Esophagus squamous epithelium (tissue), 5 donors: ENCODE results near the gene SETD1B. TPM values are rescaled to one million over a fixed set of nuclear protein-coding genes. Genes with fewer than 3 reads are reported as not detected.
A peak's percentile ranks its signal among the peaks of the same experiment; 100 is the strongest.
"Not testable (repeated sequence)": the region's sequence is repeated elsewhere in the genome, so short reads cannot be mapped to it uniquely, and the experiment has no call there.

ENCODE experiments used
- DNase-seq: peaks from one replicate; lab custom pipeline; 2025; lab: John Stamatoyannopoulos, UW
- H3K27ac ChIP-seq, 4 donors: fragments of 200-600 bp; sonication (generic); one replicate each; pipeline ENCODE4 v1.5.1; 2016 to 2019; ENCODE audit warnings: mild to moderate bottlenecking in 1 of 4
- H3K27me3 ChIP-seq, 4 donors: fragments of 200-600 bp; sonication (generic); 1 replicate in 3 of 4; 2 replicates in 1 of 4; pipeline versions ENCODE4 v1.5.1 to v1.6.0; 2017 to 2021; ENCODE audit warnings: antibody characterized with exemption in 1 of 4
- H3K36me3 ChIP-seq, 3 donors: fragments of 200-600 bp; sonication (generic); one replicate each; pipeline ENCODE4 v1.5.1; 2016 to 2019
- H3K4me1 ChIP-seq, 3 donors: fragments of 200-600 bp; sonication (generic); one replicate each; pipeline ENCODE4 v1.5.1; 2017 to 2019
- H3K4me3 ChIP-seq, 4 donors: fragments of 200-600 bp; sonication (generic); 1 replicate in 3 of 4; 2 replicates in 1 of 4; pipeline ENCODE4 v1.5.1; 2016 to 2019; ENCODE audit warnings: mild to moderate bottlenecking in 2 of 4, moderate library complexity in 1 of 4
- H3K9me3 ChIP-seq, 3 donors: fragments of 200-600 bp; sonication (generic); one replicate each; pipeline ENCODE4 v1.5.1; 2016 to 2019
- POLR2A ChIP-seq, 4 donors: fragments of 450-650 bp; IDR thresholded peaks; one replicate each; pipeline ENCODE4 v1.6.1; 2017; ENCODE audit warnings: antibody characterized with exemption in 4 of 4, mild to moderate bottlenecking in 4 of 4, moderate library complexity in 3 of 4
- WGBS, 2 donors: methylation state at CpG; one replicate each; pipeline ENCODE4 v1.1.5; 2018; 5-methylcytosine and 5-hydroxymethylcytosine counted together
- intact Hi-C: fragments of 100-400 bp; cut with DNase I; formaldehyde crosslinking; loops from one replicate; pipeline ENCODE4 v1.15.0; 2022
- total RNA-seq, 4 donors: library from RNA; depleted of rRNA; stranded (reverse); fragments of >200 nt; gene quantifications; one replicate each; pipeline ENCODE4 v1.1.0, GENCODE V29; 2016
- TF ChIP-seq, protein P1 (sequence below), 6 experiments: fragments of 450-650 bp in 4 of 6; fragments of 200-600 bp in 2 of 6; sonication (generic) in 2 of 6; IDR thresholded peaks; one replicate each; pipeline ENCODE4 v1.5.1; 2016 to 2019; ENCODE audit warnings: antibody characterized with exemption in 6 of 6, mild to moderate bottlenecking in 4 of 6, moderate library complexity in 4 of 6
- donor health status: DM: yes; HTN: yes; CAD: no.

SETD1B gene
- total RNA-seq, 4 donors from 2014 or later, result 5.6 to 14.4 (median 10.6) TPM

DNA sequence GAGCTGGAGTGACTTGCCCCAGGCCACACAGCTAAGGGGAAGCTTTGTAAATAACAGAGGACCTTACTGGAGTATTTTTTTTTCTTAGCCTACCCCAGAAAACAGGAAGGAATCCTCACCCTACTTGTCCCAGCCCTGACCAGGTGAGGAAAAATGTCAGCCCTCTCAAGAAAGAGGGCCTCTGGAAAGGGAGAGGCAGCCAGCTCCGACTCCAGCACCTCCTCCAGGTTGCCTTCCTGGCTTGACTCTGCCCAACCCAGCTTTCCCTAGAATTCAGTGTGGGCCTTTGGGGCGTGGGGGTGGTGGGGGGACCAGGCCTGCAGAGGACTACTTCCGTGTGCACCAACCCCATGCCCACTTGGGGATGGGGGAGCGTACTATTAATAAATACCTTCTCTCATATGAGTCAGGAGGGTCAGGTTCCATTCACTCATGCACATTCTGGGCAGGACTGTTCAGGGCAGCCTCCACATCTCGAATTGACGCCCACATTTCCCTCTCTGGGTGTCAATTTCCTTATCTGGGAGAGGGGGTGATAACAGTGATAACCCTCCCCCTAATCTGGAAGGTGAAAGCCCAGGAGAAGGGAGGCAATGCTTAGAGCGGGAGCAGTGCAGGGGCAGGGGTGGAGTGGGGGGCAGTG lies 15.5 kb upstream of the SETD1B start:
- Histone ChIP-seq H3K36me3 (no peaks in the 10 kb centered on the region), H3K27me3 (no peaks in the 10 kb centered on the region), H3K27ac (peak overlapping the region in 3 of 4 donors; percentile 70 to 83 (median 77)), H3K9me3 (no peaks in the 10 kb centered on the region), H3K4me1 (peaks cover 8 to 84% (median 30%) of the 10 kb centered on the region in 3 donors), H3K4me3 (no peak overlapping the region)
- 71 to 91% methylated on average over 4 to 5 of the region's 7 CpGs for WGBS, 2 donors
- intact Hi-C loops, result no loop called here
- DNase-seq, result no peak
- no peak for TF ChIP-seq POLR2A (IDR thresholded peaks at IDR 0.05)
- TF ChIP-seq, protein P1, sequence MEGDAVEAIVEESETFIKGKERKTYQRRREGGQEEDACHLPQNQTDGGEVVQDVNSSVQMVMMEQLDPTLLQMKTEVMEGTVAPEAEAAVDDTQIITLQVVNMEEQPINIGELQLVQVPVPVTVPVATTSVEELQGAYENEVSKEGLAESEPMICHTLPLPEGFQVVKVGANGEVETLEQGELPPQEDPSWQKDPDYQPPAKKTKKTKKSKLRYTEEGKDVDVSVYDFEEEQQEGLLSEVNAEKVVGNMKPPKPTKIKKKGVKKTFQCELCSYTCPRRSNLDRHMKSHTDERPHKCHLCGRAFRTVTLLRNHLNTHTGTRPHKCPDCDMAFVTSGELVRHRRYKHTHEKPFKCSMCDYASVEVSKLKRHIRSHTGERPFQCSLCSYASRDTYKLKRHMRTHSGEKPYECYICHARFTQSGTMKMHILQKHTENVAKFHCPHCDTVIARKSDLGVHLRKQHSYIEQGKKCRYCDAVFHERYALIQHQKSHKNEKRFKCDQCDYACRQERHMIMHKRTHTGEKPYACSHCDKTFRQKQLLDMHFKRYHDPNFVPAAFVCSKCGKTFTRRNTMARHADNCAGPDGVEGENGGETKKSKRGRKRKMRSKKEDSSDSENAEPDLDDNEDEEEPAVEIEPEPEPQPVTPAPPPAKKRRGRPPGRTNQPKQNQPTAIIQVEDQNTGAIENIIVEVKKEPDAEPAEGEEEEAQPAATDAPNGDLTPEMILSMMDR (IDR thresholded peaks at IDR 0.05), result no peak

DNA sequence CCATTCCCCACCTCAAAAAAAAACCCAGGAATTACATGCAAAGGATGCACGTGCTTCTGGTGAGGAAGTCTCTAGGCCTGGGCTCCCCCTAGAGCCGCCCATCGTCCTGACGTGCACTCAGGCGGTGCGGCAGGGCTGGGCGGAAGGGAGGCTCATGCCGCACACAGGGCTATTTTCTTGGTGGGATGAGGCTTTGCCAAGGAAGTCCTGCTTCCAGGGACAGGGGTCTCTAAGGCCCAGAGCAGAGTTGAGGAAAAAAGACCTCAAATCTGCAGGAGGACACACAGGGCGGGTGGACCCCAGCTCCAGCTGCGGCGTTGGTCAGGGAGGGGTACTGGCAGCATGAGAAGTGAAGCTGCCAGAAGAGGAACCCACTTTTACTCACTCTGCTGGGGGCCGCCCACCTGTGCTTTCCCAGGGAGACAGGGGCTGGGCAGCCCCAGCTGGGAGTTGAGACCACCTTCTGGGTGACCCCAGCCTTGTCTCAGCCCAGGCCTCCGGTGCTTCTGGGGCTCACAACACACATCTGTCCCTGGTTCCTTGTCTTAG lies 14.5 kb upstream of the SETD1B start:
- 65 to 71% methylated on average over 1 to 9 of the region's 13 CpGs for WGBS, 2 donors
- peak overlapping the region in 2 of 4 donors; percentile 13 to 18 for H3K4me3 ChIP-seq
- no peak for DNase-seq
- H3K9me3 ChIP-seq, result no peaks in the 10 kb centered on the region
- no peaks in the 10 kb centered on the region for H3K36me3 ChIP-seq
- H3K27me3 ChIP-seq, result no peaks in the 10 kb centered on the region
- H3K27ac ChIP-seq, result peak overlapping the region; percentile 56 to 83 (median 74)
- intact Hi-C loops, result no loop called here
- H3K4me1 ChIP-seq, result peaks cover 14 to 84% (median 31%) of the 10 kb centered on the region in 3 donors
- TF ChIP-seq, protein P1 (IDR thresholded peaks at IDR 0.05), result no peak
- TF ChIP-seq POLR2A (IDR thresholded peaks at IDR 0.05), result peak in 1 of 4 donors; percentile 11

DNA sequence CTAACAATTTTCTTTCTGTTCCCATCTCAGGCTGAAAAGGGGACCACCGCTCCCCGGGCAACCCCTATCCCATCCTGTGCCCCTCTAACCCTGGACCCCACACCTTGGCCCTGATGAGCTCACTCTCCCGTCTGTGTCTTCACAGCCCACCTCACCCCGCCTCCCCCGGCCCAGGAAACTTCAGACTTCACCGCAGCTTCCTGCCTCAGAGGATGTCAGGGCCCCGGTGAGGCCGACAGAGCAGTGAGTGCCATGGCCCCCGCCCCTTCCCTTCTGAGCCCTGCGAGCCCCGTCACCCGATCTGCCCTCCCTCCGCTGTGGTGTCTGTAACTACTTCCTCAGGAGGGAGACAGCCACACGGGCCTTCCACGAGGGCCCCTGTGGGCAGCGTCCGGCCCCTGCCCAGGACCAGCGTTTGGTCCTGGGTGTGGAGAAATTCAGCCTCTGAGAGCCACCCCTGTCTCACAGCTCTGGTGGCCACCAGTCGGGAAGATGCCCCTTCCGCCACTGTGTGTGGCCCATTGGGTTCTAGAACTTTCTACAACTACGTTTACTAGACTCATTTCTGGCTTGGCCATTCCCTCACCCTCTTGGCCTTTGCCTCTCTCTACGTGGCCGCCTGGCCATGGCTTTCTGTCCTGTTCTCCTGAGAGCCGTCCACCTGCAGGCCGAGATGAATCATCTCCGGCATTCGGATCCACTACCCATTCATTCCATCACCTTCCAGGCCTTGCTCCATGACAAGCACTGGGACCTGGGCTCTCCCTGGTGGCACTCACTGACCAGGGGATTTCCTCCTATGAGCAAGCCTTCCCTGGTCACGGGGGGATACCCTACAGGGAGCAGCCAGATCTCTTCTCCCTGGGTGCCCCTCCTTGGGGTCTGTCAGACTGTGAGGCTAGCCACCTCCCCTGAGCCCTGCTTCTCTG lies 13.7 kb upstream of the SETD1B start:
- DNase-seq, result peak; percentile 74
- Histone ChIP-seq H3K4me1 (peaks cover 22 to 84% (median 33%) of the 10 kb centered on the region in 3 donors), H3K27ac (peak overlapping the region; percentile 56 to 83 (median 74)), H3K27me3 (no peaks in the 10 kb centered on the region), H3K9me3 (no peaks in the 10 kb centered on the region), H3K4me3 (peak overlapping the region in 2 of 4 donors; percentile 18 to 34), H3K36me3 (no peaks in the 10 kb centered on the region)
- 53 to 74% methylated on average over 17 to 26 of the region's 28 CpGs for WGBS, 2 donors
- intact Hi-C loops, result no loop called here
- peak in 2 of 4 donors; percentile 12 to 57 for TF ChIP-seq POLR2A (IDR thresholded peaks at IDR 0.05)
- TF ChIP-seq, protein P1 (IDR thresholded peaks at IDR 0.05), result no peak

DNA sequence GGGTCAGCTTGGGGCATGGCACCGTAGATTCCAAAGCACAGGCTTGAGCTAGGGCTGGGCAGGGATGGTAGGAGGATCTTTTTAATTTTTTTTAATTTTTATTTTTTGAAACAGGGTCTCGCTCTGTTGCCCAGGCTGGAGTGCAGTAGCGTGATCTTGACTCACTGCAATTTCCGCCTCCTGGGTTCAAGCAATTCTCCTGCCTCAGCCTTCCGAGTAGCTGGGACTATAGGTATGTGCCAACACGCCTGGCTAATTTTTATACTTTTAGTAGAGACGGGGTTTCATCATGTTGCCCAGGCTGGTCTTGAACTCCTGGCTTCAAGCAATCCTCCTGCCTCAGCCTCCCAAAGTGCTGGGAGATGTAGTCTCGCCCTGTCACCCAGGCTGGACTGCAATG lies 13.0 kb upstream of the SETD1B start:
- WGBS, 2 donors, result 83 to 93% methylated on average over 6 to 8 of the region's 8 CpGs

GRCh38 chr12:121791671-121792551 lies 11.9 kb upstream of the SETD1B start:
- H3K4me1 ChIP-seq, result peaks cover 38 to 84% (median 40%) of the 10 kb centered on the region in 3 donors
- no peak for DNase-seq
- peak overlapping the region; percentile 30 to 69 (median 54) for H3K4me3 ChIP-seq
- H3K36me3 ChIP-seq, result peaks cover 8 to 10% (median 8%) of the 10 kb centered on the region in 3 donors
- intact Hi-C loops, result no loop called here
- no peaks in the 10 kb centered on the region for H3K9me3 ChIP-seq
- WGBS, 2 donors, result 66 to 93% methylated on average over 5 of the region's 14 CpGs
- no peak for TF ChIP-seq POLR2A (IDR thresholded peaks at IDR 0.05)
- TF ChIP-seq, protein P1 (IDR thresholded peaks at IDR 0.05), result no peak
- peak overlapping the region in 2 of 4 donors; percentile 100 for H3K27ac ChIP-seq
- no peaks in the 10 kb centered on the region for H3K27me3 ChIP-seq

More for the DNA sequence above, 13.0 kb upstream of the SETD1B start:
- H3K9me3 ChIP-seq, intact Hi-C loops, DNase-seq, H3K36me3 ChIP-seq, H3K27me3 ChIP-seq: not testable (repeated sequence)
- Histone ChIP-seq H3K27ac (peak overlapping the region in 2 of 4 donors; percentile 56 to 83), H3K4me3 (peak overlapping the region in 1 of 4 donors; percentile 7), H3K4me1 (peaks cover 28 to 84% (median 38%) of the 10 kb centered on the region in 3 donors)
